HCT116 (cell line): ENCODE measurements around the gene EVI5L.

Experiments used
- ATF3 ChIP-seq: IDR thresholded peaks from 2 replicates; pipeline ENCODE4 v1.6.1; 2012
- EZH2phosphoT487 ChIP-seq: fragments of 200-600 bp; IDR thresholded peaks from 2 replicates; pipeline ENCODE4 v1.6.1; 2018; ENCODE audit warnings: antibody characterized with exemption, borderline replicate concordance
- POLR2A ChIP-seq: IDR thresholded peaks from 2 replicates; pipeline ENCODE4 v1.7.0; 2011; ENCODE audit warnings: borderline replicate concordance; ENCODE audit not compliant: insufficient read depth, insufficient read length; ENCODE audit errors: extremely low read depth

- TF ChIP-seq POLR2A (no peak), EZH2phosphoT487 (no peak), ATF3 (no peak)
Measured at GRCh38 chr19:7863157-7863970, 33.3 kb downstream of the EVI5L start.
